ENCODE measurements around the gene HKDC1. TPM values are rescaled to one million over a fixed set of nuclear protein-coding genes. Genes with fewer than 3 reads are reported as not detected.

The HKDC1 gene
- total RNA-seq, 4 donors from 2014 or later: 0.27 to 4.0 TPM; not detected in 2

- no peak overlapping the region for H3K27ac ChIP-seq
- no peaks in the 10 kb centered on the region for H3K9me3 ChIP-seq
- TF ChIP-seq, protein P1, sequence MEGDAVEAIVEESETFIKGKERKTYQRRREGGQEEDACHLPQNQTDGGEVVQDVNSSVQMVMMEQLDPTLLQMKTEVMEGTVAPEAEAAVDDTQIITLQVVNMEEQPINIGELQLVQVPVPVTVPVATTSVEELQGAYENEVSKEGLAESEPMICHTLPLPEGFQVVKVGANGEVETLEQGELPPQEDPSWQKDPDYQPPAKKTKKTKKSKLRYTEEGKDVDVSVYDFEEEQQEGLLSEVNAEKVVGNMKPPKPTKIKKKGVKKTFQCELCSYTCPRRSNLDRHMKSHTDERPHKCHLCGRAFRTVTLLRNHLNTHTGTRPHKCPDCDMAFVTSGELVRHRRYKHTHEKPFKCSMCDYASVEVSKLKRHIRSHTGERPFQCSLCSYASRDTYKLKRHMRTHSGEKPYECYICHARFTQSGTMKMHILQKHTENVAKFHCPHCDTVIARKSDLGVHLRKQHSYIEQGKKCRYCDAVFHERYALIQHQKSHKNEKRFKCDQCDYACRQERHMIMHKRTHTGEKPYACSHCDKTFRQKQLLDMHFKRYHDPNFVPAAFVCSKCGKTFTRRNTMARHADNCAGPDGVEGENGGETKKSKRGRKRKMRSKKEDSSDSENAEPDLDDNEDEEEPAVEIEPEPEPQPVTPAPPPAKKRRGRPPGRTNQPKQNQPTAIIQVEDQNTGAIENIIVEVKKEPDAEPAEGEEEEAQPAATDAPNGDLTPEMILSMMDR (IDR thresholded peaks at IDR 0.05): no peak
- TF ChIP-seq POLR2A (IDR thresholded peaks at IDR 0.05): no peak
- H3K36me3 ChIP-seq: no peaks in the 10 kb centered on the region
- intact Hi-C loops (cut with DNase I; ENCODE audit: low total_unique reads): no loop called here
- H3K27me3 ChIP-seq: no peaks in the 10 kb centered on the region
- no peak for DNase-seq
- peaks cover 0 to 4% of the 10 kb centered on the region in 2 donors for H3K4me1 ChIP-seq
- H3K4me3 ChIP-seq: no peak overlapping the region
These were observed 10.0 kb downstream of the HKDC1 start for GRCh38 chr10:69230128-69230527.

DNA sequence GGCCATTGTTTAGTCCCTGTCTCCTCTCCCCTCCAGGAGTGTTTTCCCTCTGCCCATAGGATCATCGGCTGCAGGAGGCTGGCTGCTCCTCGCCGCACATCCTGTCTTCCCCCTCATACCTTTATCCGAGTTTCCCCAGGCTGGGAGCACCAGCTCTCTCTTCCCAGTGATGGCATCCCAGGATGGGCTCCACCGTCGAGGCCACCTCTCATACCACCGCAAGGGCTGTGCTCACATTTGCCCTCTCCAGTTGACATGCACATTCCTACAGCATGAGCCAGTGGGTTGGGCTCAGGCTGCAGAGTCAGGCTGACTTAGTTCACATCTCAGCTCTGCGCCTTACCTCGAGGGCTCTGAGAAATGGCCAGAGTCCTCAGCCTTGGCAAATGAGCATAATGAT is 12.1 kb downstream of the HKDC1 start:
- Histone ChIP-seq H3K36me3 (no peaks in the 10 kb centered on the region), H3K27ac (peak overlapping the region; percentile 42 to 73), H3K9me3 (no peaks in the 10 kb centered on the region), H3K27me3 (no peaks in the 10 kb centered on the region), H3K4me1 (peaks cover 0 to 4% of the 10 kb centered on the region in 2 donors), H3K4me3 (no peak overlapping the region)
- DNase-seq: no peak
- TF ChIP-seq POLR2A (IDR thresholded peaks at IDR 0.05): no peak
- TF ChIP-seq, protein P1 (IDR thresholded peaks at IDR 0.05): no peak
- intact Hi-C loops (cut with DNase I; ENCODE audit: low total_unique reads): no loop called here

GRCh38 chr10:69232736-69233480 is 12.8 kb downstream of the HKDC1 start:
- peak in 1 of 2 donors; percentile 49 for DNase-seq
- H3K4me3 ChIP-seq: no peak overlapping the region
- intact Hi-C loops (cut with DNase I; ENCODE audit: low total_unique reads): no loop called here
- H3K4me1 ChIP-seq: peaks cover 0 to 4% of the 10 kb centered on the region in 2 donors
- no peaks in the 10 kb centered on the region for H3K36me3 ChIP-seq
- no peaks in the 10 kb centered on the region for H3K9me3 ChIP-seq
- no peaks in the 10 kb centered on the region for H3K27me3 ChIP-seq
- peak overlapping the region; percentile 42 to 73 for H3K27ac ChIP-seq
- TF ChIP-seq POLR2A (IDR thresholded peaks at IDR 0.05): no peak
- TF ChIP-seq, protein P1 (IDR thresholded peaks at IDR 0.05): no peak

DNA sequence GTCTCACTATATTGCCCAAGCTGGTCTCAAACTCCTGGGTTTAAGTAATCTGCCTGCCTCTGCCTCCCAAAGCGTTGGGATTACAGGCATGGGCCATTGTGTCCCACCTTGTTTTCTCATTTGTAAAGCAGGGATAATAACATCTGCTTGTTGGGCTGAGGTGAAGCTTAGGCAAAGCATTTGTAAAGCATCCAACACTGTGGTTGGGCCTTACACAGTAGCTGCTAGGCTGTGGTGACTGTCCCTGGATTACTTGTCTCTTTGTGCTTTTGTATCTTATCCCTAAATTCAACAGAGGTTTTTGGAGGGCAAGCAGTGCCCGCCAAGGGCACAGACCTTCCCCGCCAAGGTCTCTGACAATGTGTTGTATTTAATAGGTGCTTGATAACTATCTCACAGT is 14.3 kb downstream of the HKDC1 start:
- intact Hi-C loops (cut with DNase I; ENCODE audit: low total_unique reads): no loop called here
- H3K27ac ChIP-seq: no peak overlapping the region
- no peaks in the 10 kb centered on the region for H3K27me3 ChIP-seq
- no peaks in the 10 kb centered on the region for H3K9me3 ChIP-seq
- no peak for DNase-seq
- no peak for TF ChIP-seq POLR2A (IDR thresholded peaks at IDR 0.05)
- H3K4me1 ChIP-seq: peaks cover 0 to 4% of the 10 kb centered on the region in 2 donors
- H3K36me3 ChIP-seq: no peaks in the 10 kb centered on the region
- H3K4me3 ChIP-seq: no peak overlapping the region

DNA sequence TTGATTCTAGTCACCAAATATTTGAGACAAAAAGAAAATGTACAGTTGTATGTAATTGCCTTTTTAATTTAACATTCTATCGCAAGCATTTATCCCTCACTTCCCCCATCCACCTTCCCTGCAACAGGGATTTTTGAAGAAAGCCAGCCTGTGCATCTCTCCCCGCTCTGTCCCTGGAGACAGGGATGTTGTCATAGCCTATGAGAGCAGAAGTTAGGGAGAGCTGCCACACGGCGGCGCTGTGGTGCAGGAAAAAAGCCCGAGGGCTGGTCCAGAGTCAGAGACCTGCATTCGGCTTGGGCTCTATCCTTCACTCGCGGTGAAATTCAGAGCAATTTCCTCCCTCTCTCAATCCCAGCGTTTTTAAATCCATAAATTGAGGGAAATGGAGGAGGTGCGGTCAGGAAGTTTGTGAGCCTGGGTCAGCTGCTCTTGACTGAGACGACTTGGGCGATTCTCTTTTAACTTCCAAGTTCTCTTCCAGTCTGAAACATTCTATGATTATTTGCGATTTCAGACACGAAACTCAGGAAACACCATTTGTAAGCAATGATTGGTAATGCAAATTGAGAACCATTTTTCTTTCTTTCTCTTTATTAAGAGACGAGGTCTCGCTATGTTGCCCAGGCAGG is 17.5 kb downstream of the HKDC1 start:
- no peak overlapping the region for H3K27ac ChIP-seq
- H3K9me3 ChIP-seq: no peaks in the 10 kb centered on the region
- H3K4me1 ChIP-seq: peaks cover 0 to 3% of the 10 kb centered on the region in 2 donors
- DNase-seq: peak; percentile 88 to 91
- no peaks in the 10 kb centered on the region for H3K36me3 ChIP-seq
- TF ChIP-seq, protein P1 (IDR thresholded peaks at IDR 0.05): peak; percentile 85 to 98 (median 94)
- no peak for TF ChIP-seq POLR2A (IDR thresholded peaks at IDR 0.05)
- H3K4me3 ChIP-seq: no peak overlapping the region
- intact Hi-C loops (cut with DNase I; ENCODE audit: low total_unique reads): loop anchor here (5.0 kb wide), 1 partner anchor 155 kb away; no protein-coding TSS in a partner anchor
- H3K27me3 ChIP-seq: no peaks in the 10 kb centered on the region
